Measurements from ENCODE around the gene TRIO.

Gene TRIO

GRCh38 chr5:14472986-14473567 is 329.9 kb downstream of the TRIO start:
- TF ChIP-seq FOXP2 (optimal IDR thresholded peaks at IDR 0.05; ENCODE audit: control extremely low read depth, extremely low read length, insufficient read depth) (no peak), POLR2AphosphoS5 (IDR thresholded peaks at IDR 0.05; ENCODE audit: borderline replicate concordance, low read depth, low read length) (no peak), EZH2 (IDR thresholded peaks at IDR 0.05) (no peak)
- no peak for DNase-seq (ENCODE audit: low read depth, low spot score)
- no peak overlapping the region for H3K4me3 ChIP-seq
- no peak overlapping the region for H3K9ac ChIP-seq (ENCODE audit: insufficient read length)
- peaks cover 16% of the 10 kb centered on the region; the same call in 1 of the 2 replicates for H3K36me3 ChIP-seq (ENCODE audit: insufficient read depth, low read length)
- no peak overlapping the region for H3K27ac ChIP-seq
- no peaks in the 10 kb centered on the region for H3K9me3 ChIP-seq (ENCODE audit: low read depth, low read length)

- H3K9ac ChIP-seq (ENCODE audit: insufficient read length): no peak overlapping the region
- no peak for DNase-seq (ENCODE audit: low read depth, low spot score)
- H3K9me3 ChIP-seq (ENCODE audit: low read depth, low read length): no peaks in the 10 kb centered on the region
- no peak overlapping the region for H3K27ac ChIP-seq
- H3K36me3 ChIP-seq (ENCODE audit: insufficient read depth, low read length): peaks cover 16% of the 10 kb centered on the region; the same call in 1 of the 2 replicates
- TF ChIP-seq EZH2 (IDR thresholded peaks at IDR 0.05) (no peak), POLR2AphosphoS5 (IDR thresholded peaks at IDR 0.05; ENCODE audit: borderline replicate concordance, low read depth, low read length) (no peak), FOXP2 (optimal IDR thresholded peaks at IDR 0.05; ENCODE audit: control extremely low read depth, extremely low read length, insufficient read depth) (no peak)
- H3K4me3 ChIP-seq: no peak overlapping the region
Measured at GRCh38 chr5:14475045-14475444, 331.9 kb downstream of the TRIO start.

- Histone ChIP-seq H3K9me3 (ENCODE audit: low read depth, low read length) (no peaks in the 10 kb centered on the region), H3K27ac (no peak overlapping the region), H3K36me3 (ENCODE audit: insufficient read depth, low read length) (peaks cover 24% of the 10 kb centered on the region; the same call in 1 of the 2 replicates), H3K4me3 (no peak overlapping the region), H3K9ac (ENCODE audit: insufficient read length) (no peak overlapping the region)
- no peak for DNase-seq (ENCODE audit: low read depth, low spot score)
- TF ChIP-seq POLR2AphosphoS5 (IDR thresholded peaks at IDR 0.05; ENCODE audit: borderline replicate concordance, low read depth, low read length) (no peak), FOXP2 (optimal IDR thresholded peaks at IDR 0.05; ENCODE audit: control extremely low read depth, extremely low read length, insufficient read depth) (no peak), EZH2 (IDR thresholded peaks at IDR 0.05) (no peak)
Measured at GRCh38 chr5:14476786-14477435, 333.8 kb downstream of the TRIO start.

- Histone ChIP-seq H3K9me3 (ENCODE audit: low read depth, low read length) (no peaks in the 10 kb centered on the region), H3K4me3 (no peak overlapping the region), H3K9ac (ENCODE audit: insufficient read length) (no peak overlapping the region), H3K36me3 (ENCODE audit: insufficient read depth, low read length) (peaks cover 17% of the 10 kb centered on the region; the same call in 1 of the 2 replicates), H3K27ac (no peak overlapping the region)
- TF ChIP-seq FOXP2 (optimal IDR thresholded peaks at IDR 0.05; ENCODE audit: control extremely low read depth, extremely low read length, insufficient read depth): no peak
- TF ChIP-seq EZH2 (IDR thresholded peaks at IDR 0.05): no peak
- no peak for TF ChIP-seq POLR2AphosphoS5 (IDR thresholded peaks at IDR 0.05; ENCODE audit: borderline replicate concordance, low read depth, low read length)
- DNase-seq (ENCODE audit: low read depth, low spot score): no peak
Measured at GRCh38 chr5:14479143-14479696, 336.1 kb downstream of the TRIO start.

- H3K9me3 ChIP-seq (ENCODE audit: low read depth, low read length): no peaks in the 10 kb centered on the region
- no peak overlapping the region for H3K27ac ChIP-seq
- H3K4me3 ChIP-seq: no peak overlapping the region
- no peak overlapping the region for H3K9ac ChIP-seq (ENCODE audit: insufficient read length)
- no peak for DNase-seq (ENCODE audit: low read depth, low spot score)
- peaks cover 19% of the 10 kb centered on the region; the same call in 1 of the 2 replicates for H3K36me3 ChIP-seq (ENCODE audit: insufficient read depth, low read length)
- no peak for TF ChIP-seq POLR2AphosphoS5 (IDR thresholded peaks at IDR 0.05; ENCODE audit: borderline replicate concordance, low read depth, low read length)
- no peak for TF ChIP-seq FOXP2 (optimal IDR thresholded peaks at IDR 0.05; ENCODE audit: control extremely low read depth, extremely low read length, insufficient read depth)
- no peak for TF ChIP-seq EZH2 (IDR thresholded peaks at IDR 0.05)
Measured at GRCh38 chr5:14481349-14481748, 338.2 kb downstream of the TRIO start.

GRCh38 chr5:14482085-14482484 is 338.9 kb downstream of the TRIO start:
- H3K9me3 ChIP-seq (ENCODE audit: low read depth, low read length): no peaks in the 10 kb centered on the region
- no peak overlapping the region for H3K4me3 ChIP-seq
- no peak for DNase-seq (ENCODE audit: low read depth, low spot score)
- peaks cover 15% of the 10 kb centered on the region; the same call in 1 of the 2 replicates for H3K36me3 ChIP-seq (ENCODE audit: insufficient read depth, low read length)
- no peak for TF ChIP-seq EZH2 (IDR thresholded peaks at IDR 0.05)
- no peak for TF ChIP-seq FOXP2 (optimal IDR thresholded peaks at IDR 0.05; ENCODE audit: control extremely low read depth, extremely low read length, insufficient read depth)
- no peak for TF ChIP-seq POLR2AphosphoS5 (IDR thresholded peaks at IDR 0.05; ENCODE audit: borderline replicate concordance, low read depth, low read length)
- no peak overlapping the region for H3K9ac ChIP-seq (ENCODE audit: insufficient read length)
- H3K27ac ChIP-seq: no peak overlapping the region

- no peak for DNase-seq (ENCODE audit: low read depth, low spot score)
- Histone ChIP-seq H3K9me3 (ENCODE audit: low read depth, low read length) (no peaks in the 10 kb centered on the region), H3K4me3 (no peak overlapping the region), H3K9ac (ENCODE audit: insufficient read length) (no peak overlapping the region), H3K27ac (no peak overlapping the region), H3K36me3 (ENCODE audit: insufficient read depth, low read length) (peaks cover 12% of the 10 kb centered on the region; the same call in 1 of the 2 replicates)
- TF ChIP-seq FOXP2 (optimal IDR thresholded peaks at IDR 0.05; ENCODE audit: control extremely low read depth, extremely low read length, insufficient read depth) (no peak), POLR2AphosphoS5 (IDR thresholded peaks at IDR 0.05; ENCODE audit: borderline replicate concordance, low read depth, low read length) (no peak), EZH2 (IDR thresholded peaks at IDR 0.05) (no peak)
Measured at GRCh38 chr5:14483504-14484157, 340.5 kb downstream of the TRIO start.

GRCh38 chr5:14486486-14486885 is 343.3 kb downstream of the TRIO start:
- H3K27ac ChIP-seq: no peak overlapping the region
- H3K4me3 ChIP-seq: no peak overlapping the region
- DNase-seq (ENCODE audit: low read depth, low spot score): no peak
- no peak for TF ChIP-seq POLR2AphosphoS5 (IDR thresholded peaks at IDR 0.05; ENCODE audit: borderline replicate concordance, low read depth, low read length)
- TF ChIP-seq FOXP2 (optimal IDR thresholded peaks at IDR 0.05; ENCODE audit: control extremely low read depth, extremely low read length, insufficient read depth): no peak
- TF ChIP-seq EZH2 (IDR thresholded peaks at IDR 0.05): no peak
- H3K9ac ChIP-seq (ENCODE audit: insufficient read length): no peak overlapping the region
- peaks cover 5% of the 10 kb centered on the region; the same call in 1 of the 2 replicates for H3K36me3 ChIP-seq (ENCODE audit: insufficient read depth, low read length)
- no peaks in the 10 kb centered on the region for H3K9me3 ChIP-seq (ENCODE audit: low read depth, low read length)
